Spleen (tissue), 11 donors: ENCODE data around the gene KIZ. TPM values are rescaled to one million over a fixed set of nuclear protein-coding genes. Genes with fewer than 3 reads are reported as not detected.
"Not testable (repeated sequence)": the region's sequence is repeated elsewhere in the genome, so short reads cannot be mapped to it uniquely, and the experiment has no call there.

Experiments used
- DNase-seq: peaks from one replicate; pipeline ENCODE4 v3.0.0-alpha.2; 2020
- H3K27ac ChIP-seq, 8 donors: fragments of 200-600 bp; sonication (generic) in 7 of 8; 1 replicate in 4 of 8; 2 replicates in 4 of 8; pipeline versions ENCODE4 v1.5.0 to v1.8.0; 2016 to 2021; ENCODE audit warnings: inconsistent platforms in 4 of 8, mild to moderate bottlenecking in 4 of 8, moderate library complexity in 1 of 8
- H3K27me3 ChIP-seq, 7 donors: fragments of 200-600 bp; sonication (generic) in 6 of 7; replicated peaks in 1 of 7; 1 replicate in 4 of 7; 2 replicates in 3 of 7; pipeline versions ENCODE4 v1.5.0 to v1.8.0; 2016 to 2021; ENCODE audit warnings: inconsistent platforms in 3 of 7, mild to moderate bottlenecking in 1 of 7
- H3K36me3 ChIP-seq, 6 donors: fragments of 200-600 bp; sonication (generic) in 5 of 6; 1 replicate in 4 of 6; 2 replicates in 2 of 6; pipeline versions ENCODE4 v1.5.0 to v1.8.0; 2016 to 2021; ENCODE audit warnings: inconsistent platforms in 2 of 6
- H3K4me1 ChIP-seq, 6 donors: fragments of 200-600 bp; sonication (generic) in 5 of 6; 1 replicate in 3 of 6; 2 replicates in 3 of 6; pipeline versions ENCODE4 v1.5.0 to v1.8.0; 2016 to 2021; ENCODE audit warnings: inconsistent platforms in 3 of 6
- H3K4me3 ChIP-seq, 8 donors: fragments of 200-600 bp; sonication (generic) in 7 of 8; 1 replicate in 4 of 8; 2 replicates in 4 of 8; pipeline versions ENCODE4 v1.5.0 to v1.8.0; 2016 to 2021; ENCODE audit warnings: inconsistent platforms in 4 of 8, mild to moderate bottlenecking in 4 of 8, moderate library complexity in 2 of 8
- H3K9me3 ChIP-seq, 8 donors: fragments of 200-600 bp; sonication (generic) in 7 of 8; 1 replicate in 4 of 8; 2 replicates in 4 of 8; pipeline versions ENCODE4 v1.5.0 to v1.8.0; 2016 to 2021; ENCODE audit warnings: inconsistent platforms in 4 of 8
- CTCF ChIP-seq, 11 experiments: fragments of 200-600 bp in 7 of 11; fragments of 450-650 bp in 4 of 11; sonication (generic) in 4 of 11; IDR thresholded peaks in 8 of 11; conservative IDR thresholded peaks in 3 of 11; 1 replicate in 7 of 11; 2 replicates in 4 of 11; pipeline versions ENCODE4 v1.4.0 to v1.8.0; 2016 to 2021; ENCODE audit warnings: antibody characterized with exemption in 11 of 11, inconsistent platforms in 4 of 11, mild to moderate bottlenecking in 1 of 11
- POLR2A ChIP-seq, 3 donors: fragments of 450-650 bp; IDR thresholded peaks; one replicate each; pipeline ENCODE4 v1.5.1; 2017; ENCODE audit warnings: antibody characterized with exemption in 3 of 3, mild to moderate bottlenecking in 1 of 3
- POLR2AphosphoS5 ChIP-seq, 3 donors: sonication (generic); formaldehyde crosslinking; IDR thresholded peaks; one replicate each; pipeline ENCODE4 v1.5.1; 2017; ENCODE audit warnings: antibody characterized with exemption in 3 of 3
- WGBS, 5 donors: extraction: QIAGEN DNeasy Blood & Tissue Kit in 3 of 5; methylation state at CpG; one replicate each; pipeline versions ENCODE4 v1.1.5 to v1.1.7; 2013 to 2018; 5-methylcytosine and 5-hydroxymethylcytosine counted together
- intact Hi-C: fragments of 100-400 bp; cut with DNase I; formaldehyde crosslinking; loops from one replicate; pipeline ENCODE4 v1.15.0; 2023; ENCODE audit warnings: low total_unique reads
- polyA plus RNA-seq, 3 donors: library from polyadenylated mRNA; stranded (reverse); fragments of 200-250 nt; gene quantifications; one replicate each; pipeline ENCODE4 v1.2.1, GENCODE V29; 2013
- total RNA-seq, 7 donors: library from RNA; depleted of rRNA in 3 of 7; stranded (reverse); fragments of >200 nt in 3 of 7; fragmentation: NEBNext Ultra II Directional in 4 of 7; extraction: Animal tissue kit (Norgen Biotek cat#: 25700) in 4 of 7; gene quantifications; one replicate each; pipeline versions ENCODE4 v1.1.0 to v1.2.1, GENCODE V29; 2016 to 2021
- donor health status: healthy with polysubstance abuse.
- donor health status: DM: no; HTN: no; CAD: no; lungs with moderate emphysema.
- donor health status: DM: no; HTN: no; CAD: no.
- donor health status: Bipolar disorder and iron deficiency.
- donor health status: healthy.
- donor health status: DM: no; HTN: no; CAD: no.
- donor health status: DM: yes; HTN: yes; CAD: no.

KIZ gene
- total and polyA plus RNA-seq, 10 donors: 9.5 to 57.9 (median 20.2) TPM

DNA sequence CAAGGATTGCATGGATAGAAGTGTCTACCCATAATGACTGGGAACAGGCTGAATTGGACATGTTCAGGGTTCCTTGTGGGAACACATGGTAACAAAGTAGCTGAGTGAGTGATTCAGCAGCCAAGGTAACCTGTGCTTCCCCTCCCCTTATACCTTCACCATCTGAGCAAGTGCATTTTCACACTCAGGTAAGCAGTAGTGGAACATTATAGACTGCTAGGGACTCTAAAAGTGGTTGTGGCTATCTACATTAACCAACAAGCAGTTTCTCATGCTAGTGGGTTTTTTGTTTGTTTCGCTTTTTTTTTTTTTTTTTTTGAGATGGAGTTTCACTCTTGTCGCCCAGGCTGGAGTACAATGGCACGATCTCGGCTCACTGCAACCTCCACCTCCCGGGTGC is 41.4 kb downstream of the KIZ start:
- no peaks in the 10 kb centered on the region for H3K4me1 ChIP-seq
- intact Hi-C loops: no loop called here
- no peak overlapping the region for H3K27ac ChIP-seq
- H3K36me3 ChIP-seq: peaks cover 0 to 58% (median 11%) of the 10 kb centered on the region in 6 donors
- 91 to 95% (median 94%) methylated on average over 3 to 5 of the region's 5 CpGs for WGBS, 5 donors
- peaks cover 0 to 4% (median 0%) of the 10 kb centered on the region in 8 donors for H3K9me3 ChIP-seq
- no peak for TF ChIP-seq POLR2A (IDR thresholded peaks at IDR 0.05)
- no peak for DNase-seq
- no peak overlapping the region for H3K4me3 ChIP-seq
- no peaks in the 10 kb centered on the region for H3K27me3 ChIP-seq

- intact Hi-C loops, H3K4me3 ChIP-seq: not testable (repeated sequence)
- WGBS, 5 donors: 96 to 100% (median 98%) methylated on average over 3 of the region's 3 CpGs
These were observed 42.2 kb downstream of the KIZ start for GRCh38 chr20:21168061-21168460.

GRCh38 chr20:21172626-21173025 is 46.7 kb downstream of the KIZ start:
- peaks cover 0 to 6% (median 0%) of the 10 kb centered on the region in 6 donors for H3K4me1 ChIP-seq
- no peaks in the 10 kb centered on the region for H3K27me3 ChIP-seq
- H3K36me3 ChIP-seq: peaks cover 0 to 6% (median 0%) of the 10 kb centered on the region in 6 donors
- H3K9me3 ChIP-seq: peaks cover 0 to 13% (median 8%) of the 10 kb centered on the region in 8 donors
- intact Hi-C loops: no loop called here
- TF ChIP-seq POLR2A (IDR thresholded peaks at IDR 0.05) (no peak), CTCF (IDR thresholded peaks at IDR 0.05 in 8 of 11, conservative IDR thresholded peaks at IDR 0.05 in 3 of 11) (no peak), POLR2AphosphoS5 (IDR thresholded peaks at IDR 0.05) (no peak)
- no peak overlapping the region for H3K4me3 ChIP-seq
- H3K27ac ChIP-seq: no peak overlapping the region
- 94 to 98% (median 97%) methylated on average over 2 of the region's 2 CpGs for WGBS, 5 donors
- no peak for DNase-seq

More at GRCh38 chr20:21168061-21168460, 42.2 kb downstream of the KIZ start:
- not testable (repeated sequence) for H3K27ac ChIP-seq, H3K9me3 ChIP-seq, H3K4me1 ChIP-seq, DNase-seq, H3K27me3 ChIP-seq
- H3K36me3 ChIP-seq: peaks cover 0 to 50% (median 8%) of the 10 kb centered on the region in 6 donors

GRCh38 chr20:21173485-21173884 is 47.6 kb downstream of the KIZ start:
- H3K4me3 ChIP-seq: no peak overlapping the region
- no peak for DNase-seq
- no peak overlapping the region for H3K27ac ChIP-seq
- no peaks in the 10 kb centered on the region for H3K36me3 ChIP-seq
- 72 to 87% (median 82%) methylated on average over 2 of the region's 2 CpGs for WGBS, 5 donors
- intact Hi-C loops: no loop called here
- peaks cover 0 to 6% (median 0%) of the 10 kb centered on the region in 6 donors for H3K4me1 ChIP-seq
- no peak for TF ChIP-seq POLR2A (IDR thresholded peaks at IDR 0.05)
- TF ChIP-seq POLR2AphosphoS5 (IDR thresholded peaks at IDR 0.05): no peak
- TF ChIP-seq CTCF (IDR thresholded peaks at IDR 0.05 in 8 of 11, conservative IDR thresholded peaks at IDR 0.05 in 3 of 11): no peak
- H3K9me3 ChIP-seq: peaks cover 0 to 17% (median 12%) of the 10 kb centered on the region in 8 donors
- no peaks in the 10 kb centered on the region for H3K27me3 ChIP-seq

GRCh38 chr20:21174516-21175239 is 48.8 kb downstream of the KIZ start:
- Histone ChIP-seq H3K27me3 (no peaks in the 10 kb centered on the region), H3K36me3 (no peaks in the 10 kb centered on the region), H3K4me1 (peaks cover 0 to 6% (median 0%) of the 10 kb centered on the region in 6 donors), H3K9me3 (peaks cover 0 to 17% (median 12%) of the 10 kb centered on the region in 8 donors), H3K27ac (peak overlapping the region in 2 of 8 donors; percentile 21 to 31), H3K4me3 (no peak overlapping the region)
- TF ChIP-seq POLR2AphosphoS5 (IDR thresholded peaks at IDR 0.05): no peak
- TF ChIP-seq CTCF (IDR thresholded peaks at IDR 0.05 in 8 of 11, conservative IDR thresholded peaks at IDR 0.05 in 3 of 11): no peak
- no peak for TF ChIP-seq POLR2A (IDR thresholded peaks at IDR 0.05)
- intact Hi-C loops: no loop called here
- no peak for DNase-seq
- WGBS, 5 donors: 79 to 95% (median 89%) methylated on average over 2 of the region's 2 CpGs
